HCT116 (cell line): ENCODE measurements around the gene RBM25. TPM values are rescaled to one million over a fixed set of nuclear protein-coding genes. Genes with fewer than 3 reads are reported as not detected.
"Not testable (repeated sequence)": the region's sequence is repeated elsewhere in the genome, so short reads cannot be mapped to it uniquely, and the experiment has no call there.

Experiments used
- ATAC-seq: fragments of 200-7000 bp; cut with Tn5 transposase; 2 replicates; pipeline ENCODE4 v1.9.1; 2020; ENCODE audit warnings: mild to moderate bottlenecking, moderate library complexity
- BruUV-seq: library from RNA; stranded (reverse); fragments of 400-500 nt; replicated peaks from 2 replicates; lab custom pipeline; 2021; lab: Mats Ljungman, UMichigan
- CTCF ChIA-PET: fragments of 300-600 bp; sonication (Branson Sonifier 250); formaldehyde crosslinking; loops from one replicate; lab custom pipeline; 2021; ENCODE audit warnings: antibody characterized with exemption; lab: Charles Lee
- POLR2A ChIA-PET: fragments of 300-600, 350-600 bp; sonication (Branson Sonifier 250); formaldehyde crosslinking; loops from one replicate; lab custom pipeline; 2021; ENCODE audit warnings: antibody characterized with exemption; lab: Charles Lee
- RAD21 ChIA-PET, 2 experiments: fragments of 300-600 bp; sonication (Branson Sonifier 250); formaldehyde crosslinking; loops; one replicate each; lab custom pipeline; 2023; ENCODE audit warnings: low total read pairs in 2 of 2; ENCODE audit not compliant: uncharacterized antibody in 2 of 2, unreplicated experiment in 2 of 2, low non-redundant PET in 1 of 2; lab: Charles Lee
- DNase-seq: peaks from one replicate; pipeline ENCODE4 v3.0.0-alpha.2; 2010; ENCODE audit warnings: low read depth, low spot score
- H2AFZ ChIP-seq: fragments of 200-600 bp; shearing (Covaris generic), sonication (generic); 2 replicates; pipeline ENCODE4 v1.6.1; 2017; ENCODE audit warnings: low read depth, mixed run types, mixed read lengths, antibody characterized with exemption, low read length; ENCODE audit not compliant: poor library complexity, severe bottlenecking
- H3K27ac ChIP-seq: 2 replicates; pipeline ENCODE4 v1.5.1; 2012; ENCODE audit warnings: low read depth, low read length
- H3K27me3 ChIP-seq: fragments of 200-600 bp; sonication (generic); 2 replicates; pipeline ENCODE4 v1.6.1; 2016; ENCODE audit warnings: mixed run types, low read length, mixed read lengths; ENCODE audit not compliant: insufficient read depth
- H3K36me3 ChIP-seq, 2 experiments: fragments of 200-500 bp in 1 of 2; fragments of 200-600 bp in 1 of 2; sonication (Bioruptor generic) in 1 of 2; sonication (generic) in 1 of 2; 2 replicates each; pipeline versions ENCODE4 v1.5.1 to v1.6.1; 2014 to 2016; ENCODE audit warnings: low read length in 2 of 2, inconsistent platforms in 1 of 2, mixed read lengths in 1 of 2, mixed run types in 1 of 2; ENCODE audit not compliant: insufficient read depth in 2 of 2, control insufficient read depth in 1 of 2
- H3K4me1 ChIP-seq, 2 experiments: fragments of 200-600 bp in 1 of 2; sonication (generic) in 1 of 2; 2 replicates each; pipeline versions ENCODE4 v1.5.1 to v1.6.1; 2012 to 2017; ENCODE audit warnings: low read length in 2 of 2, inconsistent platforms in 1 of 2, mild to moderate bottlenecking in 1 of 2, mixed read lengths in 1 of 2, mixed run types in 1 of 2, moderate library complexity in 1 of 2; ENCODE audit not compliant: insufficient read depth in 2 of 2, control insufficient read depth in 1 of 2
- H3K4me2 ChIP-seq: fragments of 200-600 bp; sonication (generic); 2 replicates; pipeline ENCODE4 v1.6.1; 2017; ENCODE audit warnings: mixed run types, low read length, mixed read lengths
- H3K4me3 ChIP-seq, 2 experiments: fragments of 200-600 bp in 1 of 2; sonication (generic) in 1 of 2; replicated peaks in 1 of 2; 2 replicates each; pipeline ENCODE4 v1.5.1; 2011 to 2016; ENCODE audit warnings: low read length in 2 of 2, control low read depth in 1 of 2, low read depth in 1 of 2, mild to moderate bottlenecking in 1 of 2, mixed read lengths in 1 of 2, mixed run types in 1 of 2
- H3K79me2 ChIP-seq: fragments of 200-600 bp; sonication (generic); 2 replicates; pipeline ENCODE4 v1.6.1; 2017; ENCODE audit warnings: mild to moderate bottlenecking, mixed run types, low read length, moderate library complexity, mixed read lengths; ENCODE audit not compliant: insufficient read depth
- H3K9ac ChIP-seq: fragments of 200-600 bp; sonication (generic); 2 replicates; pipeline ENCODE4 v1.6.1; 2016; ENCODE audit warnings: low read length, mixed read lengths
- H3K9me2 ChIP-seq: fragments of 200-600 bp; sonication (generic), shearing (Covaris generic); 2 replicates; pipeline ENCODE4 v1.6.1; 2017; ENCODE audit warnings: mixed run types, mild to moderate bottlenecking, moderate library complexity; ENCODE audit not compliant: insufficient read depth
- H3K9me3 ChIP-seq, 2 experiments: fragments of 200-500 bp in 1 of 2; fragments of 200-600 bp in 1 of 2; sonication (Bioruptor generic) in 1 of 2; sonication (generic) in 1 of 2; 2 replicates each; pipeline ENCODE4 v1.6.1; 2014 to 2017; ENCODE audit warnings: low read length in 2 of 2, mixed read lengths in 2 of 2, inconsistent platforms in 1 of 2, low read depth in 1 of 2, mild to moderate bottlenecking in 1 of 2, mixed run types in 1 of 2, moderate library complexity in 1 of 2; ENCODE audit not compliant: control insufficient read depth in 1 of 2, insufficient read depth in 1 of 2
- H4K20me1 ChIP-seq: fragments of 200-600 bp; sonication (generic), shearing (Covaris generic); 2 replicates; pipeline ENCODE4 v1.6.1; 2017; ENCODE audit warnings: mixed run types, mild to moderate bottlenecking, moderate library complexity; ENCODE audit not compliant: insufficient read depth
- CTCF ChIP-seq, 3 experiments: fragments of 200-600 bp in 1 of 3; sonication (generic) in 1 of 3; IDR thresholded peaks in 2 of 3; conservative IDR thresholded peaks in 1 of 3; 2 replicates each; pipeline ENCODE4 v1.5.1; 2012 to 2017; ENCODE audit warnings: low read depth in 2 of 3, low read length in 2 of 3, antibody characterized with exemption in 1 of 3, borderline replicate concordance in 1 of 3, control low read depth in 1 of 3, mild to moderate bottlenecking in 1 of 3, mixed read lengths in 1 of 3, mixed run types in 1 of 3, moderate library complexity in 1 of 3; ENCODE audit not compliant: insufficient read depth in 1 of 3
- ELF1 ChIP-seq: IDR thresholded peaks from 2 replicates; pipeline ENCODE4 v1.6.1; 2012; ENCODE audit warnings: low read depth, borderline replicate concordance
- EZH2 ChIP-seq: fragments of 200-600 bp; sonication (generic); IDR thresholded peaks from 2 replicates; pipeline ENCODE4 v1.6.1; 2017; ENCODE audit warnings: antibody characterized with exemption, mixed run types
- FOSL1 ChIP-seq: IDR thresholded peaks from 2 replicates; pipeline ENCODE4 v1.6.1; 2012; ENCODE audit warnings: low read depth
- JUND ChIP-seq: IDR thresholded peaks from 2 replicates; pipeline ENCODE4 v1.6.1; 2012
- REST ChIP-seq: IDR thresholded peaks from 2 replicates; pipeline ENCODE4 v1.6.1; 2012; ENCODE audit warnings: low read depth
- SP1 ChIP-seq: IDR thresholded peaks from 2 replicates; pipeline ENCODE4 v1.6.1; 2012; ENCODE audit warnings: low read depth
- YY1 ChIP-seq: IDR thresholded peaks from 2 replicates; pipeline ENCODE4 v1.6.1; 2011; ENCODE audit warnings: low read length, low read depth, moderate library complexity, mild to moderate bottlenecking; ENCODE audit not compliant: insufficient replicate concordance; ENCODE audit errors: extremely low read depth
- ZBTB33 ChIP-seq: IDR thresholded peaks from 2 replicates; pipeline ENCODE4 v1.6.1; 2011; ENCODE audit warnings: mild to moderate bottlenecking, low read length, moderate library complexity; ENCODE audit not compliant: insufficient replicate concordance; ENCODE audit errors: extremely low read depth
- intact Hi-C: fragments of 100-400 bp; cut with micrococcal nuclease; formaldehyde crosslinking; loops from 2 replicates; pipeline ENCODE4 v1.10.0; 2022
- total RNA-seq: library from RNA; stranded (reverse); gene quantifications from one replicate; pipeline ENCODE4 v1.2.1, GENCODE V29; 2021; ENCODE audit not compliant: unreplicated experiment

RBM25 gene
- total RNA-seq, 1 experiment from 2014 or later = 80.1 TPM

- BruUV-seq, H3K27ac ChIP-seq, H3K36me3 ChIP-seq, H3K9me2 ChIP-seq, H4K20me1 ChIP-seq, RAD21 ChIA-PET, CTCF ChIA-PET, H3K79me2 ChIP-seq, H3K27me3 ChIP-seq, intact Hi-C loops, H3K9me3 ChIP-seq, H3K4me3 ChIP-seq, H3K9ac ChIP-seq, DNase-seq: not testable (repeated sequence)
- POLR2A ChIA-PET = interaction anchor here (1.6 kb wide), 1 partner anchor 10 kb away, joined by 5 read pairs; the partner anchor contains the start of gene ZFYVE1
- H2AFZ ChIP-seq = peak overlapping the region; percentile 7
- peaks cover 0 to 11% of the 10 kb centered on the region in 2 experiments; a peak in 3 of 4 replicates for H3K4me1 ChIP-seq
- peak; percentile 69 for ATAC-seq
- TF ChIP-seq CTCF (IDR thresholded peaks at IDR 0.05 in 2 of 3, conservative IDR thresholded peaks at IDR 0.05 in 1 of 3; ENCODE audit: borderline replicate concordance in 1 of 3, insufficient read depth in 1 of 3, low read depth in 2 of 3, low read length in 2 of 3) = 0 out of 6 replicates have a peak, but pooled peaks of 1 of the 3 experiments have one; percentile 14
- TF ChIP-seq FOSL1 = peak; percentile 42; the same call in 1 of the 2 replicates
- peak overlapping the region; percentile 34 for H3K4me2 ChIP-seq
Observed at GRCh38 chr14:73036706-73037450, 21.5 kb upstream of the RBM25 start.

- Histone ChIP-seq H3K4me1 (no peaks in the 10 kb centered on the region), H3K79me2 (no peaks in the 10 kb centered on the region), H3K27ac (no peak overlapping the region), H3K9ac (no peak overlapping the region), H3K9me2 (no peaks in the 10 kb centered on the region), H3K4me3 (no peak overlapping the region), H2AFZ (peak overlapping the region; percentile 45), H3K9me3 (no peaks in the 10 kb centered on the region), H3K27me3 (no peaks in the 10 kb centered on the region), H4K20me1 (no peaks in the 10 kb centered on the region), H3K4me2 (no peak overlapping the region), H3K36me3 (no peaks in the 10 kb centered on the region)
- ChIA-PET RAD21 (no interaction called here), CTCF (no interaction called here), POLR2A (no interaction called here)
- no peak for TF ChIP-seq JUND
- TF ChIP-seq EZH2 = no peak
- no peak for TF ChIP-seq REST
- TF ChIP-seq ZBTB33 = no peak
- TF ChIP-seq SP1 = no peak
- no peak for TF ChIP-seq YY1
- no peak for TF ChIP-seq FOSL1
- no peak for TF ChIP-seq ELF1
- BruUV-seq = no TSS peak
- ATAC-seq (no peak), DNase-seq (no peak)
- intact Hi-C loops = no loop called here
Observed at GRCh38 chr14:73047808-73048207, 10.5 kb upstream of the RBM25 start.
